NCI-H2196 treated with DMSO at 0.1 percent for 48 hours (cell line): ENCODE data around the gene EVI5.

Experiments
- DNase-seq: peaks from one replicate; lab custom pipeline; 2025; ENCODE audit not compliant: unreplicated experiment; lab: John Stamatoyannopoulos, UW

Gene EVI5

DNA sequence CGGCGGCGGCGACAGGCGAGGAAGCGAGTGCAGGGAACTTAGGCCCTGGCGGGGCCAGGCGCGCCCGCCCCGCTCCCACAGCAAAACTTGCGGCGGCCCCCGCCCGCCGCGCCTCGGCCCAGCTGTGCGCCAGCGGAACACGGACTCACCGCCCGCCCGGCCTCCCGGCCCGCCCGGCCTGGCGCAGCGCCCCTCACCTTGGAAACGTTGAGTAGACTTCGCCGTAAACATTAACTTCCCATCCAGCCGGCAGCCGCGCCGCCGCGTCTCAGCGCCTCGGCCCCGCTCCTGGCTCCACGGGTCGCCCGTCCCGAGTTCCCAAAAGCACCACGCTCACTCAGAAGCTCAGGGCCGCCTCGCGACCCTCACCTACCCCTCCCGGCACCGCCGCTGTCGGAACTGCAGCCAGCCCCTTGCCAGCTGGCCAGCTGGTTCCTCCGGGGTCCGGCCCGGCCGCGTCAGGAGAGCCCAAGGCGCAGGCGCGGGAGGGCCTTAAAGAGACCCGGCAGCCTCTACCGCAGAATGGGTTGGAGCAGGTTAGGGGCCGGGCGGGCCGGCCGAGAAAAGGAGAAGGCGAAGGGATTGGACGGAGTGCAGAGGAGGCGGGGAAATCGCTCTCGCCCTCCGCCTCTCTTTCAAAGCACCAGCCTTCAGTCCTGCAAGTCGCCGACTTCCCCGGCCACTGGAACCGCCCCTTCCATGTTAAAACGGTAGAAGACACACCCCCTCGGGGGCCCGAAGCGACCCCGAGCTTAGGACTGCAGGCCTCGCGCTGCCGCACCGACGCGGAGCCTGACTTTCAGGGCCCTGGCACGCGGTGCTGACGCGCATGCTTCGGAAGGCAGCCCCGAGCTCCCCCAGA lies at the start of gene EVI5:
TSS of gene EVI5 (minus strand) at position 470 of the 862 bp plus-strand sequence. CDS start 48,562 bp downstream, outside the sequence.
- DNase-seq: peak; percentile 95

DNA sequence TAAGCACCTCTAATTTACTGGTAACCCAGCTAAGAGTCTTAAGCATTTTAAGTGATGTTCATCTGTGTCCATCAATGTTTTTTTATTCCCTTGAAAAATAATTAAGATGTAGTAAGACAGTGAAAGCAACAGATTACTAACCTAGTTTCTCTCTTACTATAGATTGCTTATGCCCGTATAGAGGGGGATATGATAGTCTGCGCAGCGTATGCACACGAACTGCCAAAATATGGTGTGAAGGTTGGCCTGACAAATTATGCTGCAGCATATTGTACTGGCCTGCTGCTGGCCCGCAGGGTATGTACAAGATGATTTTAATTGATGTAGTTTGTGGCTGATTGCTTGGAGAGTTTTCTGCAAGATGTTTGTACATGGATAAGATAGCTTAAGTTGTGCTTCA lies 49.7 kb upstream of the EVI5 start:
- no peak for DNase-seq

DNA sequence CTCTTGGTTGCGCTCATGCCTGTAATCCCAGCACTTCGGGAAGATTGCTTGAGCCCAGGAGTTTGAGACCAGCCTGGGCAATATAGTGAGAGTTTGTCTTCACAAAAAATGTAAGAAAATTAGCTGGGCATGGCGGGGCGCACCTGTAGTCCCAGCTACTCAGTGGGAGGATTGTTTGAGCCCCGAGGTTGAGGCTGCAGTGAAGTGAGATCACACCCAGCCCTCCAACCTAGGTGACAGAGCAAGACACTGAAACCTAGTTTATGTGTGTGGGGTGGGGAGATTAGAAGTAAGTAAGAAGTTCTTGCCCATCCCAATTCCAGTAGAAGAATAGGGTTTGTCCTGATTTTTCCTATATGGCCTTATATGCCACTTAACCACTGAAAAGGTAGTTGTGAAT lies 48.9 kb upstream of the EVI5 start:
- DNase-seq: no peak

DNA sequence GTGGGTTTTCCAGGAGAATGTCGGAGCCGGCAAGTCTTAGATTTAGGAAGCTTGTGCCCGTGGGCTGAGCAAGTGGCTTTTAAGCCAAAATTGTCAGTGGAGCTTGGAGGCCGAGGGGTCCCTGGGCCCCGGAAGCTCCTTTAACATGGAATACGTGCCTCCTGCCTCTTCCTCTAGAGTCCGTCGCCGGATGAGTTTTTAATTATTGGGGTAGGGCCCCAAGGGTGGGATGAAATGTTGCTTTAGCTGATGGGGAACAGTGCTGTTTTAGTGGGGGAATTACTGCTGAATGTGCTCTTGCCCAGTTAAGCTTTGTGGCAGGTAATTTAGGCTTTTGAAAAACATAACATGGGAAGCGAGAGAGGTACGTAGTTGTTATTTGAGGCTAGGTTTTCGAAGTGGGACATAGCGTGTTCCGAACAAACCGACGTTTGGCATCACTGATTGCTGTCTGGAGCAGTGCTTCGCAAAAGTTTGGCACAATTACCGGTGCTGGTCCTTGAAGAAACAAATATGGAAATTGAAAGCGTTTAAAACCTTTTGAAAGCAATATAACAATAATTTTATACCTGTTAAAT lies 47.7 kb upstream of the EVI5 start:
- DNase-seq: no peak

DNA sequence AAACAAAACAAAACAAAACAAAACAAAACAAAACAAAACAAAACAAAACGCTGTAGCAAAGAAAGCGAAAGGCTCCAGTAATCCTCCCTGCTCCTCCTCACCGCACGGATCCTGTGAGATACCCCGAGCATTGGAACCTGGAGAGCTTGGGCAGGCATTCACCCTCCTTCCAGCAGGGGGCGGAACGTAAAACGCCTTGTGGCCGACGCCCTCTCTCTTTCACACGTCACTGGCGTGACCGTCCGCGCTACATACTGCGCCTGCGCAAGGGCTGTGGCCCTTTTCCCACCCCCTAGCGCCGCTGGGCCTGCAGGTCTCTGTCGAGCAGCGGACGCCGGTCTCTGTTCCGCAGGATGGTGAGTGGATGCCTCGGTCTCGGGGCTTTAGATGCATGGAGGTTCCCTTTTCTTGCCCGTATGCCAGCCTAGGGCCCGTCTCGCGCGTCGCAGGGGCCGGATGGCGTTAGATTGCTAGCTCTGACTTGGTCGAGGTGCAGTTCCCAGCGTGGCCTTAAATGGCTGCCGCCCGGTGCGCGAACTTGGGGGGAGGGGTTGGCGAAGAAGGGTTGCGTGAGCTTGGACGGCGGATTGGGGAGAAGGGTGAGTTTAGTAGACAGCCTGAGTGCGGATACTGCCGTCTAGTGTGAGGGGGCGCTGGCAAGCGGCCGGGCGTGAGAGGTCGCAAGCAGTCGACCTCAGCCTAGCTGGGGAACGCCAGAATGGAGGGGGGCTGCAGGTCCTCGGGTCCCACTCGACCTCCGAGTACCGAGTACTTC lies 47.0 kb upstream of the EVI5 start, which contains the start of gene RPL5:
TSS of gene RPL5 (plus strand) at position 279 of the 775 bp plus-strand sequence. CDS start at position 354, 75 bp downstream.
- DNase-seq: peak; percentile 95

DNA sequence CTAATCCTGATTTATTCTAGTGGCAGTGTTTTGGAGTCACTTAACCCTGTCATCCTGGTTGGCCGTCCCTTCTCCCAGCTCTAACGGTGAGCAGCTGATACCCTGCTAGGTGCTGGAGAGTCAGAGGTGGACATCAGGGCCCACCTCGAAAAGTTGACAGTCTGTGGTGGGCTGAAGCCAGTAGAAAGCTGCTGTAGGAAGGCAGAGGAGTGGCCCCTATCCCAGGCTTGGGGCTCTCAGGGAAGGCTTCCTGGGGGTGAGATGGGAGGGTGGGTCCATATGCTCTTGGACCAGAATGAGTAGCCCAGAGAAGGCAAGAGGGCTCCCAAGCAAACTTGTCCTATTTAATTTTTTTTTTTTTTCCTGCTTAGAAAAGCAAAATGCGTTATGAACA lies 46.5 kb upstream of the EVI5 start:
- DNase-seq: no peak

DNA sequence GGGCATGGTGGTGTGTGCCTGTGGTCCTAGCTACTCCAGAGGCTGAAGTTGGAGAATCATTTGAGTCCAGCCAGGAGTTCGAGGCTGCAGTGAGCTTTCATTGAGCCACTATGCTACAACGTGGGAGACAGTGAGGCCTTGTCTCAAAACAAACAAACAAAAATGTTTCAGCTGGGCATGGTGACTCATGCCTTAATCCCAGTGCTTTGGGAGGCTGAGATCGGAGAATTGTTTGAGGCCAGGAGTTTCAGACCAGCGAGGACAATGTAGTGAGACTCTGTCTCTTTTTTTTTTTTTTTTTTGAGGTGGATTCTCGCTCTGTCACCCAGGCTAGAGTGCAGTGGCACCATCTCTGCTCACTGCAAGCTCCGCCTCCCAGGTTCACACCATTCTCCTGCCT lies 41.9 kb upstream of the EVI5 start:
- no peak for DNase-seq

DNA sequence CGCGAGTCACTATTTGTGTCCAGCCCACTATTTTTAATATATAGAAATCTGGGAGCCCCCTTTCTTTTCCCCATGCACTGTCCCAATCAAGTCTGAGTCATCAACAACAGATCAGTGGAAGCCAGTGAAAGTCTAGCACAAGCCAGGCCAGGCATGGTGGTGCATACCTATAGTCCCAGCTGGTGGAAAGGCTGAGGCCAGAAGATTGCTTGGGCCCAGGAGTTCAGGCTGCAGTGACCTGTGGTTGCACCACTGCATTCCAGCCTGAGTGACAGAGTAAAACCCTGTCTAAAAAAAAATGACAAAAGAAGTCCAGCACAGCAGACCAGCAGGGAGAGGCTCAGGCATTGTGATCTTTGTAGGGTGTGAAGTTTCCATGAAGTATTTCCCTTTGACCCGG lies 38.0 kb upstream of the EVI5 start:
- DNase-seq: no peak

DNA sequence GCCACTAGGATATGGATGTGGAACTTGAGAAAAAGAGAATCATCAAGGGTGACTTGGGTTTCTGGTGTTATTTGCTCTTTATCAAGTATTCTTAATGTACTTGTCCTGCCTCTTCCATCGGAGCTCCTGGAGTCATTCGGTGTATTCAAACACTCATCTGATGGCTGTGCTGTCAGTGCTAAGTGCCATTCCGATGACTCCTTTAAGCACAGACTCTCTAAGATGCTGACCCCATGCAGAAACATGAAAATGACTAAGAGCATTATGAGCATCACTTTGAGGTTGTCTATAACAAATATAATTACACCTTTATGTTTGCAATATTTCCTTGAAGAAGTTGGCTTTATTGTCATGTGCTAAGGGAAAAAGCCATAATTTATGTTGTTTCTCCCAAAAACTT lies 35.6 kb upstream of the EVI5 start:
- no peak for DNase-seq

DNA sequence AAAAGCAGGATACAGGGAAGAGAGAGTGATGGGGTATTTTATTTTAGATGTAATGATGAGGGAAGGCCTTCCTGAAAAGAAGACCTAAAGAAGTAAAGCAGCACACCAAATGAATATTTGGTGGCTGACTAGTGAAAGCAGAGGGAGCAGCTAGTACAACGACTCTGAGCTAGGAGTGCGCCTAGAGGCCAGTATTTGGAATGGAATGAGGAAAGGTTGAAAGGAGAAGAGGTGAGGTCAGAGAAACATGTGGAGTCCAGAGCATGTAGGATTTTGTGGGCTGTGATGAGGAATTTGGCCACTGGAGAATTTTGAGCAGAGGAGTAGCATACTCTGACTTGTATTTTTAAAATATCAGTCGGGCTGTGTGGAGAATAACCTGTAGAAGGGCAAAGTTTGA lies 35.1 kb upstream of the EVI5 start:
- DNase-seq: no peak

DNA sequence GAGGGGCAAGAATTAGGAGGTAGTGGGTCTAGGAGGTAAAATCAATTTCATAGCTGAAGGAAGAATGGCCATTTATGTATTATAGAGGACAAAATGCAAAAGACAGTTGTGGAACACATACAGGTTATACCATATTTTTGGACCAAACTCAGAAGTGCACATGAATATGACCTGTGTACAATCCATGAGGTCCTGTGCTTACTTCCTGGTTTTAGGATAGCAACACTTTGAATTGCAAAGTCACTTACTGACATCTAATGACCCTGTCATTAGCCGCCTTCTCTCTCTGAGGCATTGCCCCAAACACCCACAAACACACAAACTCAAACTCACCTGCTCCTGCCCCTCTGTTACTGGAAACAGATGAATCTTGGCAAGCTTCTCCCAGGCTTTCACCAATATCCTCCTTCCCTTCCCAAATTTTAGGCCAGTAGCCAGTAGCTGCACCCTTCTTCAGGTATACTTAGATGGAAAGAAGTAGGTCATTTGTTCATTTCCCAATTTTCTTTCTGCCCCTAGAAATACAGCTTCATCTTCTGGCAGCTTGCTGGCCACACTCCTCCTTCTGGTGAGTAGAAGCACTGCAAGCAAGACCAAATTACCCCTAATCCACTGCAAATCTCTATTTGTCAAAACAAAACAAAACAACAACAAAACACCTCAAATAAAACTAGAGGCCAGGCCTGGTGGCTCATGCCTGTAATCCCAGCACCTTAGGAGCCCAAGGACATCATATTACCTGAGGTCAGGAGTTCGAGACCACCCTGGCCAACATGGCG lies 33.3 kb upstream of the EVI5 start:
- no peak for DNase-seq

DNA sequence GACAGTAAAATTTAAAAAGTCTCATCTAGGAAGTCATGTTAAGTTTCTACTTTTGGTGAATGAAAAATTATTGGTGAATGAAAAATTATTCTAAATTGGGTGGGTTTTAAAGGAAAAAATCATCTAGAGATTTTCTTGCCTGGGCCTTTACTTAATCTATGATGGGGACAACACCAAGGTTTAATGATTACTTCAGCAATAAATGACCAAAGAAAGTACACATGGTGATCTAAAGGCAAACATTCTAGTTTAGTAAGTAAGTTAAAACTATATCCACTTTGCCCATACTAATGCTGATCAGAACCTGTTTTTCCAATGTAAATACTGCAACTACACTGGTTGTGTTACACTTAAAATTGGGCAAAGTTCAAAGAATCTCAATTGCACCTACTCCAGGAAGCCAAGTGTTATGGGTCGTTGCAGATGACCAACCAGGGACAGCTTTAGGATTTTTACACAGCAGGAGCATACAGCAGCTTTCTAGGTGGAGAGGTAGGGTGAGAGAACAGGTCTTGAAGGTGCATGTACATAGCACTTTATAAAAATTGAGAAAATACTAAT lies 32.3 kb upstream of the EVI5 start:
- DNase-seq: no peak

DNA sequence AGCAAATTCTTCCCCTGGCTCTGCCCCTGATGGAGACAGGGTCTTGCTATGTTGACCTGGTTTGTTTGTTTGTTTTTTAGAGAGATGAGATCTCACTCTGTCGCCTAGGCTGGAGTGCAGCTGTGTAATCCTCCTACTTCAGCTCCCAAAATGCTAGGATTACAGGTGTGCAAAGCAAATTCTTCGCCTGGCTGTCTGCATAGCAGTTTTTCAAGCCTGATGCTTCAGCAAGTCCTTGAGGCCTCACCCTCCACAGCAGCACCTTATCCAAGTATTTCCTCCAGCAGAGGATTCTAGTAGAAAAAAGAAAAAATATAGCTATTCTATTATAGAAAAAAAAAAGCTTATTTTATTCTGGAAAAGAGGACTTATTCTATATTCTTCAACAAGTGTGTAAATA lies 31.8 kb upstream of the EVI5 start:
- DNase-seq: no peak

DNA sequence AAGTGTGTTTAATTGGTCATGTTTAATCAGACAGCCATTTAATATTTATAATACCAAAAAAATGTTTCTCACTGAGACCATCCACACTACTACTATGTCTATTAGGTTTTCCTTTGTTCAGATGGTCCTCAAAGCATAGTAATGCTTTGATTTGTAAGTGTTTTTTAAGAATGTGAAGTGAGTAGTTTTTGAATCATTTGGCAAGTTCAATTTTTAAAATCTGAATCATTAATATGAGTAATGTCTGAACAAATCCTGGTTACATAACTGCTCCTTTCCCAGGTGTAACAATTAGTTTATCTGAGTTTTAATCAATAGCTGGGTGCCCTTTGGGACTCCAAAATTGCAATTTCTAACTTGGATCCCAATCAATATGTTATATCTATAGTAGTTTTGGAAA lies 23.5 kb upstream of the EVI5 start:
- no peak for DNase-seq

DNA sequence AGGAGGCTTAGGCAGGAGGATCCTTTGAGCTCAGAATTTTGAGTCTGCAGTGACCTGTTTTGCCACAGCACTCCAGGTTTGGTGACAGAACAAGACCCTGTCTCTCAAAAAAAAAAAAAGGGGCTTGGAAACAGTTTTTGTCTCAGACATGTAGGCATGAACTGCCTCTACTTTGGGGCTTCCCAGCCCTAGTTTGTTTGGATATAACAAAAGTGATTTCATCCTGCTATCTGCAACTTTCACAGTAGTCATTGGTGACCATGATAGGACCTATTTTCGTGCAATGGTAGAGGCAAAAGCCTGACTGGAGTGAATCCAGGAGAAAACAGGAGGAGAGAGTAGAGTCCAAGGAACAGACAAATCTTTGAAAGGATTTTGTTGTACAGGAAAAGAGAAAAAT lies 20.3 kb upstream of the EVI5 start:
- no peak for DNase-seq

DNA sequence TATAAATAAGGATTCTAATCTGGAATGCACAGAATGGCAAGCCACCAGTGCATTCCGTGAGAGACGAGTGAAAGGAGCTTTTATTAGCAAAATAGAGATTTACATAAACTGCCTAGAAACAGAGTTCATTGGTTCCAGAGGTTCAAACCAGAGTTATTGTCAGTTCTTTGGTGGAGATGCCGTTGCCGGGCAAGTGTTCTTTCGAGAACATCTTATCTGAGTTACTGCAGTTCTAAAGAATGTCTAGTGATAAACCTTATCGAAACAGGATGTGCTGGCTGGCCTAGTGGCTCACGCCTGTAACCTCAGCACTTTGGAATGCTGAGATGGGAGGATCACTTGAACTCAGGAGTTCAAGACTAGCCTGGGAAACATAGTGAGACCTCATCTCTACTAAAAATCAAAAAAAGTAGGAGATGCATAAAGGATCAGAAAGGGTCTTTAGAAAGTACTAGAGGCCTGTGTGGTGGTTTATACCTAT lies 19.9 kb upstream of the EVI5 start:
- DNase-seq: no peak

DNA sequence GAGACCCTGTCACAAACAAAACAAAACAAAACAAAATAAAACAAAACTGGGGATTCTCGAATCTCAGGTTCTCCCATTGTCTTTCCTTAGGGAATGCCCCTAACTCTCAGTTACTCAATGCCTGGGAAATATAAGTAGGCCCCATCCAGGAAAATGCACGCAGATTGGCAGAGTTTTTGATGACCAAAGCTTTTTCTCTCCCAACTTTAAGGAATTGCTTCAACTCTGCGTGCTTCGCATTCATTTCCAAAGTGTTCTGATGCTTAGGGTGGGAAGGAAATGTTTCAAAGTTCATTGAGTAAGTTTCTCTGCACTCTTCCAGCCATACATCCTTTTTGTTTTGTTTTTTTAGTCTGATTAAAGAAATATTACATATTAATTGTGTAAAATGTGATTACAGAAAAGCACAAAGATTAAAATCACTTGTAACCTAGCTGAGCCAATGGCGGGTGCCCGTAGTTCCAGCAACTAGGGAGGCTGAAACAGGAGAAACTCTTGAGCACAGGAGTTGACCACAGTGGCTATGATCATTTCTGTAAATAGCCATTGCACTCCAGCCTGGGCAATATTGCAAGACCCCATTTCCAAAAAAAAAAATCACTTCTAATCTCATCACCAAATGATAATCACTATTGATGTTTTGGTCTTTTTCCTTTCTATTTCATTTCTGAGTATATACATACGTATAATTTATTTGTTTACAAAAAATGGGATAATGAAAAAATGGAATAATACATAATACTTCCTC lies 18.4 kb upstream of the EVI5 start:
- DNase-seq: no peak

DNA sequence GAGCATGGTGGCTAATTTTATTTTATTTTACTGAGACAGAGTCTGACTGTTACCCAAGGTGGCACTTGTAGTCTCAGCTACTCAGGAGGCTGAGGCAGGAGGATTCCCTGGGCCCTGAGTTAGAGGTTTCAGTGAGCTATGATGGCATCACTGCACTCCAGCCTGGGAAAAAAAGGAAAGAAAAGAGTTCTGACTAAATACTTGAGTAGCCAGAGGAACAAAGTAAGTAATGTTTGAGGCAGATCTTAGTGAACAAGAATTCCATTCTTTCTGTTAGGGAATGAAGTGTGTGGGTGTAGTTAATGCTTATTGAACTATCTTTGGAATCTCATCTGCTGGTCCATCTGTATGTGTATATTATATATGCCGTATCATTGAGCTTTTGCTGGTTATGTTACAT lies 13.1 kb upstream of the EVI5 start:
- no peak for DNase-seq

DNA sequence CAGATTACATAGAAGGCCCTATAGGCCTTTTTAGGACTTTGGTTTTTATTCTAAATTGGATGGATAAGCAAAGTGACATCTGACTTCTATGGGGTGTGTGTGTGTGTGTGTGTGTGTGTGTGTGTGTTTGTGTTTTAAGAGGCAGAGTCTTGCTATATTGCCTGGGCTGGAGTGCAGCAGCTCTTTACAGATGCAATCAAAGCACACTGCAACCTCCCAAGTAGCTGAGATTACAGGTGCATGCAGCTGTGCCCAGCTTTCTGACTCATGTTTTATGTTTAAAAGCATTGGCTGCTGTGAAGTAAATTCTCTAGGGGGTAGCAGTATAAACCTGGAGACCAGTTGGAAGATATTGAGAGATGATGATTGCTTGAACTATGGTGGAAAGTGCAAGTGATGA lies 12.4 kb upstream of the EVI5 start:
- no peak for DNase-seq

DNA sequence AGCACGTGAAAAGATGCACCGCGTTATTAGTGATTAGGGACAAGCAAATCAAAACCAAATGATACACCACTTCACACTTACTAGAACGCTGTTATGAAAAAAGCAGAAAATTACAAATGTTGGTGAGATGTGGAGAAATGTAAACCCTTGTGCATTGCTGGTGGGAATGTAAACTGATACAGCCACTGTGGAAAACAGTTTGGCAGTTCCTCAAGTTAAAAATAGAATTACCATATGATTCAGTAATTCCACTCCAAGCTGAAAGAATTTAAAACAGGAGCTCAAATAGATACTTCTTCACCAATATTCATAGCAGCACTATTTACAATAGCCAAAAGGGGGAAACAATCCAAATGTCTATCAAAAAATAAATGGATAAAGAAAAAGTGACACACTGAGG lies 10.3 kb upstream of the EVI5 start:
- no peak for DNase-seq
